SKM-1 treated with dmso at 0.1 percent for 144 hours (cell line): ENCODE measurements around the gene ZSWIM6.

ENCODE experiments used
- DNase-seq: peaks from one replicate; lab custom pipeline; 2025; ENCODE audit not compliant: unreplicated experiment; lab: John Stamatoyannopoulos, UW

Gene ZSWIM6

GRCh38 chr5:61472172-61472958 is 140.3 kb downstream of the ZSWIM6 start:
- DNase-seq = no peak

GRCh38 chr5:61474746-61475145 is 142.7 kb downstream of the ZSWIM6 start:
- no peak for DNase-seq

- DNase-seq = no peak
Measured at GRCh38 chr5:61477788-61478187, 145.7 kb downstream of the ZSWIM6 start.

DNA sequence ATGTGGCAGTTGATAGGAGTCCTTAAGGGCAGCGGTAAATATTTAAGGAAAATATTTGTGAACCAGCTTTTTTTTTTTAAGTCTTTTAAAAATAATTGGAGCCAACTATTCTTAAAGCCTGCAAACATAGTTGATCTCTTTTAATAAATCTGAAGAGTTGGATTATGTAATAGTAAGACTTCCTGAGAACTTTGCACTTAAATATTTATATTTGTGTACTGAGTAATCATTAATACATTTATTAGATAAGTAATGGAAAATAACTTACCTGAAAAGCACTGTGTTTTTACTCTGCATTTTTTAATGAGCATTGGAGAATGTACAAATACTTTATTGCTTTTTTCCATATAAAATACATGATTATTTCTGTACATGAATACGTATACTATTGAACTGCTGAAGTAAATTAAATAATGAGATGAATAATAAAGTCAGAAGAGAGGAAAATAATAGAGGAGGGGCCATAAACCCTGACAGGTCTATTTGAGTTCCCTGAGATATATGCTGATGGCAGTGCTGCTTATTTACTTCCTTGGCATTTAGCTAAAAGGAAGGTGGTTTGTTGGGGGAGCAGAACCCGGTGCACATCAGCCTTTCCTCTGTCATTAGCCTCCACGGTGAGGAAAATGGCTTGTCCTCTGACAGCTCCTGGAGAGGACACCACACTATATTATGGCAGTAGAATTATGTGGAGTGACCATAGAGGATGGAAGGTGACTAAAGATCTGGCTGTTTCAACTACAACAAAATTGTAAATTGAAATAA is 148.0 kb downstream of the ZSWIM6 start:
- no peak for DNase-seq

GRCh38 chr5:61482980-61483379 is 150.9 kb downstream of the ZSWIM6 start:
- no peak for DNase-seq

DNA sequence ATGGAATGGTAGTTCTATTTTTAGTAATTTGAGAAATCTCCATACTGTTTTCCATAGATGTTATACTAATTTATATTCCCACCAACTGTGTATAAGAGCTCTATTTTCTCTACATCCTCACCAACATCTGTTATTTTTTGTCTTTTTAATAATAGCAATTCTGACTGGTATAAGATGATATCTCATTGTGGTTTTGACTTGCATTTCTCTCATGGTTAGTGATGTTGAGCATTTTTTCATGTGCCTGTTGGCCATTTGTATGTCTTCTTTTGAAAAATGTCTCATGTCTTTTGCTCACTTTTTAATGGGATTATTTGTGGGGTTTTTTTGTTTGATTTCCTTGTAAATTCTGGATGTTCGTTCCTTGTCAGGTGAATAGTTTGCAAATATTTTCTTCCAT is 154.4 kb downstream of the ZSWIM6 start:
- no peak for DNase-seq

DNA sequence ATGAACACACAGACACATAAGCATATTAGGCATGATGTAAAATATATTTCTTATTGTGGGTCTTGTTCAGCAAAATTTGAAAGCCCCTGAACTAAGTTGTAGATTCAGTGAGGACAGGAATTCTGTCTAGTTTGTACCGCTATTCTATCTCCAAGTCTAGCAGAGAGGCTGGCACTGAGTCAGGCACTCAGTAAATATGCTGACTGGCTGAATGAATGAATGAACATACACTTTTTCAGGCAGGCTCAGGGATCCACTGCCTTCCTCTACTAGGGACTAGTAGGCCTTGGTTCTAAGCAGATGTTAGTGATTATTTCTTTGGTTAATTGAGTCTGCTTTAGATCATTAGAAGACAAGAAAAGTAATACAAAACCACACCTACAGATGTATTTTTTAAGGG is 157.5 kb downstream of the ZSWIM6 start:
- DNase-seq = no peak

- DNase-seq = no peak
Measured at GRCh38 chr5:61491861-61492260, 159.8 kb downstream of the ZSWIM6 start.

DNA sequence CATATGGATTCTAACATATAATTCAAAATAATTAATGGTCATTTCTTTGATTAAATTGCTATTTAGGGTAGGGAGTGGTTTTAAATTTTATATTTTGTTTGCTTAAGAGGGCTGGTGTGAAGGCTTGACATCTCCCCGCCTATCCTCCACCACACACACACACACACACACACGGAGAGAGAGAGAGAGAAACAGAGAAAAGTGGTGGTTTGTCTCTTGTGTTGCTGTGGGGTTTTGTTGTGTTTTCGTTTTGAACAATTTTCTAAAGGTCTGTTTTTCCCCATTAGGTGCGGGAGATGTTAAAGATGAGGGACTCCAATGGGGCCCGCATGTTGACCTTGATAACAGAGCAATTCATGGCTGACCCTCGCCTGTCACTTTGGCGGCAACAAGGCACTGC is 161.9 kb downstream of the ZSWIM6 start:
- DNase-seq = no peak

DNA sequence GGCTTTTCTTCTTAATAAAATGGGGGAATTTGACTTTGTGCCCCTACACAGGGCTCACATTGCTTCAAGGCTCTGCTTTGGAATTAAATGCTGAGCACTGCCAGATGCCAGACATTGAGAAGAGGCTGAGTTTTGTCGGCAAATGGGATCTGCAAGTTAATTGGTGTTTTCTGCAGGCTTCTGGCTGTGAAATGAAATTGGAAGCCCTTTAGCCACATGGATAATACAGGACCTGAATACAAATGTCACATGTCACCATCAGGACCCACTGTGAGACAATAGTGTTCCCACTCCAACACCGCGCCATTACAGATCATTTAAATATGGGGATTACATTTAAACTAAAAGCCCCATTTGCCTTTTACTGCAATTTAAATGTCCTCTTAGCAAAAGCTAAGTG is 164.4 kb downstream of the ZSWIM6 start:
- DNase-seq = no peak

DNA sequence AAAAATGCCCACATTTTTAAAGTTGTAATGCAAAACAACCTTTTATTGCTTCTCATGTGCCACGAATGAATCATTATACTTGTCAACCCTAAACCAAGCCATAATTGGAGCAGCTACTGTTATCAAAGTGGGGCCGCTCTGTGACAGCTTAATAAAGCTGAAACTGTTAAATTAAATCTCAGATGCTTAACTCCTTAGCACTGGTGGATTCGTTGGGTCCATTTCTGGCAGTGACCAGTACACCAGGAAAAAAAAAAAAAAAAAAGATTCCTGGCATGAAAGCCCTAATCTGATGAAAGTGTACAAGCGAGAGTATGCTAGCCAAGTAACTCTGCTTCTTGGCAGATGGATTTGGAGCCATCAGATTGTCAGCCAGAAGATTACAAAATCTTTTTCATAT is 164.8 kb downstream of the ZSWIM6 start:
- no peak for DNase-seq

DNA sequence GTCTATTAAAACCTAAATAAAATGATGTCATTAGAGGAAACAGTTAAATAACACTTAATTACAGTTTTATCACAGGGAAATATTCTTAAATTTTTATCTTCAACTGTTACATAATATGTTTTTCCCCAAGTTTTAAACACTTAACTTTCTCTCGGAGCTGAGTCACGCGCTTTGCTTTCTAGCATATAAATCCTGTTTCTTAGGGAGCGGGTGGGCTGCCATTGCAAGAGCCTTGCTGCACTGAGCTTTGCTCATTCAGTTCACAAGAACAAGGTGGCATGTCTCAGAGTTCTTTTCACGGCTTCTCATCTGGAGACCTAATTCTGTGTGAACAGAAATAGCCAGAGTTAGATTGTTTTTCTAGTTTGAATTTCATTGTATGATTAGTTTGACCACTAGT is 166.1 kb downstream of the ZSWIM6 start:
- no peak for DNase-seq

DNA sequence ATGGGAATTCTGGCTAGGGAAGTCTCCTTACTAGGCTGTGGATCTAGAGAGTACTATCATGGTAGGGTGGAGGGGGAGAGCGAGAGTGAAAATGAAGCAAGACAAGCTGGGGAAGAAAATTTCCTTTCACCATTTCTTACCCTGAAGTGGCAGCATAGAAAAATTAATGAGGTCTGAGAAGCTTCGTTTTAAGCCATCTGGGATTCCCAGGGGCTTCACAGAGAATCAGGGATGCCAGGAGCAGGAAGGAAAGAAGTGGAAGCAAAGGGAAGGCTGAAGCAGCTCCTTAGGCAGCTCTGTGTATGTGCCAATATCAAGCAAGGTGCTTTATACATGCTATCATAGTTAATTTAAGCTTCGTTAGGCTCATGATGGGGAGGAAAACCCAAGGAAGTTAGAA is 169.9 kb downstream of the ZSWIM6 start:
- DNase-seq = no peak

- no peak for DNase-seq
Measured at GRCh38 chr5:61504143-61504770, 172.2 kb downstream of the ZSWIM6 start.

DNA sequence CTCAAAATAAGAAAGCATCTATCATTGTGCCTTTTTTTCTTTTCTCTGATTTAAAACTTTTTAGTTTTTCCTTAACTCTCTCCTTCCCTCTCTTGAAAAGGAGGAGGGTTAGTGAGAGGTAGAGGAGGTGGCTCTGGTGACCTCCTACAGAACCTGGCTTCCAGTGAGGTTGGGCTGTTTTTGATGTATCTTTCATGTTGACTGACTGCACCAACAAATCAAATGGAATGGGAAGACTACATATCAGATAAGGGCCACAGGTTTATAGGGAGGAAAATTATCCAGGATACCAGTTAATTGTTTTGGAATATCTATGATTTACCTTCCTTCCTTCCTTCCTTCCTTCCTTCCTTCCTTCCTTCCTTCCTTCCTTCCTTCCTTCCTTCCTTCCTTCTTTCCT is 173.2 kb downstream of the ZSWIM6 start:
- DNase-seq = no peak

DNA sequence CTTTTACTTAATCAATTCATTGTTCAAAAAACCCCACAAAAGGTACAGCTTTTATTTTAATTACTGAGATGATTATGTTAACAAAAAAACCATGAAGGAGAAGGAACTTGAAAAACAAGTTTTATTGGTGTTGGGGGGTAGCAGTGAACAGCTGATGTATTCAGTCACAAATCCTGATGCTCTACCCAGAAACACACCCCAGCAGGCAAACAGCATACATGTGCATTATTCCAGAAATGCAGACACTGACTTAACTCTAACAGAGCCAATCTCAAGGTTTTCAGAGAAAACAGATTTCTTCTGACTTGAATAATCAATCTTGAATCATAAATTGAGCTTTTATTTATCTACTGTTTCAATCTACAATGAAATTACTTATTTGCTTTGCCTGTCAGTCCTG is 175.2 kb downstream of the ZSWIM6 start:
- no peak for DNase-seq

- DNase-seq = no peak
Measured at GRCh38 chr5:61516946-61517345, 184.9 kb downstream of the ZSWIM6 start.

GRCh38 chr5:61519728-61520277 is 187.7 kb downstream of the ZSWIM6 start:
- DNase-seq = no peak

- no peak for DNase-seq
Measured at GRCh38 chr5:61523073-61523472, 191.0 kb downstream of the ZSWIM6 start.

DNA sequence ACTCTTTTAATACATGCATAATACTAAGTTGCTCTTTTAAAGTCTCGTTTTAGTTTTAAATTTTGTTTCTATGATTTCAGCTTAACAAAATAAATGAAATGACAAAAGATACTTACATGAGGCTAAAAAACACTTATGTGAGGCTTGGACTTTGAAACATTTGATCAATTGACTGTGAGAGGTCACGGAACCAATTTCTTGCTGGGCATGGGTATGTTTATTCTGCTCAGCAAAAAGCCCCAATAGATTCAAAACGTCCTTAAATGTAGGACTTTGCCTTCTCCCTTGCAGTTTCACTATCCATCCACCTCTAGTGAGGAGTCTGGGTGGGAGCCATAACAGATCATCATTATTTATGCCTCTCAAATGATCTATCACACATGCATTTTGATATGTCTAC is 191.9 kb downstream of the ZSWIM6 start:
- no peak for DNase-seq

DNA sequence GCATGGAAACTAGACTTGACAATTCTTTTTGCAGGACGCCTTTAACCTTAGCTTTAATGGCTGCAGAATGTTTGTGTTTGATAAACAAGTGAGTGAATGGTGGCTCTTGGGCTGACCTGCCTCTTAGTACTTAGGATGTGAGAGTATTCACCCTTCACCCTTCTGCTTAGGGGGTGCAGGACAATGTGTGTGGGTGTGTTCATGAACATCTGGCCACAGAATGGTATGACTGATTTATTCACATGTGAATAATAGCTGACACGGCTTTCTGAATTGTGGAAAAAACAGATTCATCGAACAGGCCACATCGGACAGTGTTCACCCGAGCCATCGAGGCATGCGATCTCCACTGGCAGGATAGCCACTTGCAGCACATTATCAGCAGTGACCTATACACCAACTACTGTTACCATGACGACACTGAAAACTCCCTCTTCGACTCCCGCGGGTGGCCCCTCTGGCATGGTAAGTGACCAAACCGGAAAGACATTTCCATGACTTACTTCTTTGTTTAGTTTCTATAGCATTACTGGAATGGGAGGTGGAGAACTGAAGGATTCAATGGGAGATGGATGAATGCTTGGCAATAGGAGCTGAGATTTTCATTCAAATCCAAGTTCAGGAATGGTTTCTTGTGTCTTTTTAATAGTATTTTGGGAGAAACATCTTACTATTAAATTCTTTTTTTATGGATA is 193.6 kb downstream of the ZSWIM6 start:
- DNase-seq = no peak
